Osteoblast (primary cell): Measurements from ENCODE around the gene NFIB. TPM values are rescaled to one million over a fixed set of nuclear protein-coding genes. Genes with fewer than 3 reads are reported as not detected.
A peak's percentile ranks its signal among the peaks of the same experiment; 100 is the strongest.

ENCODE experiments used
- DNase-seq: peaks from one replicate; pipeline ENCODE4 v3.0.0; 2011; ENCODE audit warnings: low spot score, mixed read lengths; ENCODE audit not compliant: insufficient read length; ENCODE audit errors: missing footprints
- H2AFZ ChIP-seq: 2 replicates; pipeline ENCODE4 v1.6.0; 2011; ENCODE audit warnings: mild to moderate bottlenecking, low read length
- H3K27ac ChIP-seq: 2 replicates; pipeline ENCODE4 v1.5.1; 2011; ENCODE audit warnings: mild to moderate bottlenecking, low read depth, low read length, moderate library complexity
- H3K27me3 ChIP-seq: 2 replicates; pipeline ENCODE4 v1.6.0; 2012; ENCODE audit warnings: mild to moderate bottlenecking, control low read depth, inconsistent platforms, low read length, moderate library complexity; ENCODE audit not compliant: insufficient read depth
- H3K36me3 ChIP-seq: 2 replicates; pipeline ENCODE4 v1.5.1; 2011; ENCODE audit warnings: mild to moderate bottlenecking, low read length, control low read depth, moderate library complexity; ENCODE audit not compliant: insufficient read depth
- H3K4me1 ChIP-seq: 2 replicates; pipeline ENCODE4 v1.5.1; 2011; ENCODE audit warnings: mild to moderate bottlenecking, low read length, control low read depth, moderate library complexity; ENCODE audit not compliant: insufficient read depth
- H3K4me2 ChIP-seq: 2 replicates; pipeline ENCODE4 v1.6.0; 2011; ENCODE audit warnings: mild to moderate bottlenecking, low read length; ENCODE audit not compliant: insufficient read depth
- H3K4me3 ChIP-seq: fragments of 200-600 bp; sonication (generic); 3 replicates; pipeline ENCODE4 v1.5.1; 2012; ENCODE audit warnings: mild to moderate bottlenecking, low read length, inconsistent platforms; ENCODE audit not compliant: insufficient read depth
- H3K79me2 ChIP-seq: 2 replicates; pipeline ENCODE4 v1.6.0; 2012; ENCODE audit warnings: mild to moderate bottlenecking, low read length, control low read depth, inconsistent platforms; ENCODE audit not compliant: insufficient read depth
- H3K9me3 ChIP-seq: 2 replicates; pipeline ENCODE4 v1.5.1; 2011; ENCODE audit warnings: low read depth, low read length, control low read depth
- H4K20me1 ChIP-seq: 2 replicates; pipeline ENCODE4 v1.6.0; 2012; ENCODE audit warnings: mild to moderate bottlenecking, low read length, control low read depth; ENCODE audit not compliant: insufficient read depth
- total RNA-seq: library from RNA; depleted of rRNA; stranded (reverse); fragments of >200 nt; gene quantifications from 2 replicates; pipeline ENCODE4 v1.2.3, GENCODE V29; 2012
- TF ChIP-seq, protein P1 (sequence below): IDR thresholded peaks from 2 replicates; pipeline ENCODE4 v1.5.1; 2011; ENCODE audit warnings: mild to moderate bottlenecking, low read depth, low read length, moderate library complexity; ENCODE audit errors: extremely low read depth

NFIB gene
- total RNA-seq, 1 donor: 21.0 TPM

DNA sequence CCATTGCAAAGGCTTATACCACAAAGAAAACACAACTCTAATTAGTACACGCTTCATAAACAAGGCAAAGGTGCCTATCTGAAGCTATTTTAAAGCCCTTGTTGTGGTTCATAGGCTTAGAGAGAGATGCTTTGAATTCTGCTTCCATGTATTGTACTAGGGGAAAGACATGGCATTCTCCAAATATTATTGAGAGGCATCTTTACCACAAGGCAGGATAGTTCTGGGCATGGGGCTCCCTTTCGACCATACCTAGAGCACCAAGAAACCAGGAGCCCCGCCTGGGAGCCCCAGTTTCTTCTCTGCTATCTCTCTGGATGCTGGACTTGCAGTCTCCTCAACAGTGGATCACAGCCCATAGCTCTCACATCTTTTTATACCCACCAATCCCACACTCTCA is 93.7 kb downstream of the NFIB start:
- Histone ChIP-seq H2AFZ (no peak overlapping the region), H4K20me1 (no peaks in the 10 kb centered on the region), H3K27me3 (no peaks in the 10 kb centered on the region), H3K36me3 (no peaks in the 10 kb centered on the region), H3K4me2 (peak overlapping the region; percentile 27), H3K4me1 (peaks cover 56% of the 10 kb centered on the region), H3K27ac (peak overlapping the region; percentile 66), H3K79me2 (peaks cover 25% of the 10 kb centered on the region), H3K4me3 (no peak overlapping the region), H3K9me3 (no peaks in the 10 kb centered on the region)
- no peak for DNase-seq
- TF ChIP-seq, protein P1, sequence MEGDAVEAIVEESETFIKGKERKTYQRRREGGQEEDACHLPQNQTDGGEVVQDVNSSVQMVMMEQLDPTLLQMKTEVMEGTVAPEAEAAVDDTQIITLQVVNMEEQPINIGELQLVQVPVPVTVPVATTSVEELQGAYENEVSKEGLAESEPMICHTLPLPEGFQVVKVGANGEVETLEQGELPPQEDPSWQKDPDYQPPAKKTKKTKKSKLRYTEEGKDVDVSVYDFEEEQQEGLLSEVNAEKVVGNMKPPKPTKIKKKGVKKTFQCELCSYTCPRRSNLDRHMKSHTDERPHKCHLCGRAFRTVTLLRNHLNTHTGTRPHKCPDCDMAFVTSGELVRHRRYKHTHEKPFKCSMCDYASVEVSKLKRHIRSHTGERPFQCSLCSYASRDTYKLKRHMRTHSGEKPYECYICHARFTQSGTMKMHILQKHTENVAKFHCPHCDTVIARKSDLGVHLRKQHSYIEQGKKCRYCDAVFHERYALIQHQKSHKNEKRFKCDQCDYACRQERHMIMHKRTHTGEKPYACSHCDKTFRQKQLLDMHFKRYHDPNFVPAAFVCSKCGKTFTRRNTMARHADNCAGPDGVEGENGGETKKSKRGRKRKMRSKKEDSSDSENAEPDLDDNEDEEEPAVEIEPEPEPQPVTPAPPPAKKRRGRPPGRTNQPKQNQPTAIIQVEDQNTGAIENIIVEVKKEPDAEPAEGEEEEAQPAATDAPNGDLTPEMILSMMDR: no peak

DNA sequence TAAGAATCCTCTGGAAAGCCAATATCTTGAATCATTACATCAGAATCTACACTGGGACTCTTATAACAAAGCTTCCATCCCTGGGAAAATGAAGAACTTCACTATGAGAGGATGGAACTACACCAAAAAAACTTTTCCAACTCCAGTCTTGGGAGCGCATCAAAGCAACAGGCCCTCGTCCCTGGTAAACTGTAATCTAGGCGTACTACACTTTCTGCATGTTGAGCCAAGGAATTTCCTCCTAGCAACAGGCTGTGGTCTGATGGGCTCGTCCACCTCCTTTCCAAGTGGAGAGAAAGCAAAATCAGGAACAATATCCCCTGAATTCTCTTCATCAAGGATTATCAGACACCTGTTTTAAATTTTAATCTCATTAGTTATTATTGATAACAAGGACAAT is 94.1 kb downstream of the NFIB start:
- Histone ChIP-seq H3K4me1 (peaks cover 60% of the 10 kb centered on the region), H4K20me1 (no peaks in the 10 kb centered on the region), H3K4me3 (no peak overlapping the region), H3K4me2 (peak overlapping the region; percentile 27), H3K79me2 (peaks cover 25% of the 10 kb centered on the region), H2AFZ (no peak overlapping the region), H3K9me3 (no peaks in the 10 kb centered on the region), H3K36me3 (no peaks in the 10 kb centered on the region), H3K27me3 (no peaks in the 10 kb centered on the region), H3K27ac (peak overlapping the region; percentile 66)
- TF ChIP-seq, protein P1: no peak
- no peak for DNase-seq

DNA sequence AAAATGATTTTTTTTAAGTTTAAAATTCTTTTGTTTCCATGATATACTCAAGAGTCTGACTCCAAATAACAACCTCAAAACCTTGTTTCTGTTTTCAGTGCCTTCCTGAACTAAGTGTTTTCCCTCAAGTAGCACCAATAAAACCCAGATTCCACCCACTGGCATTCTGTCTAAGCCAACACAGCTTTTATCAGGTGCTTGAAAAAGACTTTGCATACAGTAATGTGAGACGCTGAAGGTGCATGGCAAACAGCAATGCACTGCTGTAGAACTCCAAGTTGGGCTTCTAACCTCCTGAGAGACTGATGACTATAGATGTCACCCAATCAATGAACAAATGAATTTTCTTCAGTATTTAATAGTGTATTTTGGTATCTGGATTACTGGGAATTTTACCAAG is 95.7 kb downstream of the NFIB start:
- TF ChIP-seq, protein P1: no peak
- Histone ChIP-seq H3K4me3 (no peak overlapping the region), H3K9me3 (no peaks in the 10 kb centered on the region), H2AFZ (no peak overlapping the region), H3K27me3 (no peaks in the 10 kb centered on the region), H3K36me3 (no peaks in the 10 kb centered on the region), H3K4me1 (peaks cover 63% of the 10 kb centered on the region), H4K20me1 (no peaks in the 10 kb centered on the region), H3K27ac (peak overlapping the region; percentile 4), H3K79me2 (peaks cover 34% of the 10 kb centered on the region), H3K4me2 (no peak overlapping the region)
- no peak for DNase-seq

DNA sequence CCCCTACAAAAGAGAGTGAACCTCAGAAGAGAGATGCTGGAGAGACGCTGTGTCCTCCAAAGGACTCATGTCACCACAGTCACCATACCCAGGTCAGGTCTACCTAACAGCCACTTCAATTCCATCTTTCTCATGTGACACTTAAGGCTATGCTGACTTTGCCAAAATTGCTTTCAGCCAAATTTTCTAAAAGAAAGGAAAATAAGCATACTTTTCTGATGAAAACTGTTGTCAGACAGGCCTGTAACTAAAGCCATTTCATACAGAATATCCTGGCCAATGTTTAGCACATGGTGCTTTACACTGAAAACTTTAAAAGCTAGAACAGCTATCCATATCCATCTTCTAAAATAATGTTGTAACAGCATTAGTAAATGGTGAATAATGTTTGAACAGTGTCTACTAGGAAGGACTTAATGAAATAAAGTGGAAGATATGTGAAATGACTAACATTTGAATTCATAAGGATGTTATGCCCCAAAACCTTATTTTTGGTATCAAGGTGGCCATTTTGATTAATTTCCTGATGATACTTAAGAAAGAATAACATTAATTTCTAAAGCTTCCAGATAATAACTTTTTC is 97.2 kb downstream of the NFIB start:
- no peak overlapping the region for H2AFZ ChIP-seq
- no peak overlapping the region for H3K4me2 ChIP-seq
- DNase-seq: no peak
- TF ChIP-seq, protein P1: no peak
- peak overlapping the region; percentile 47 for H3K27ac ChIP-seq
- H3K79me2 ChIP-seq: peaks cover 40% of the 10 kb centered on the region
- no peaks in the 10 kb centered on the region for H3K27me3 ChIP-seq
- H3K36me3 ChIP-seq: no peaks in the 10 kb centered on the region
- H4K20me1 ChIP-seq: no peaks in the 10 kb centered on the region
- H3K9me3 ChIP-seq: no peaks in the 10 kb centered on the region
- H3K4me1 ChIP-seq: peaks cover 69% of the 10 kb centered on the region
- no peak overlapping the region for H3K4me3 ChIP-seq
